HL-60 (cell line): ENCODE data around the gene MLST8.

Experiments used
- CTCF ChIP-seq: IDR thresholded peaks from one replicate; pipeline ENCODE4 v1.5.1; 2011; ENCODE audit warnings: low read length, control low read depth, inconsistent platforms; ENCODE audit not compliant: insufficient read depth
- GABPA ChIP-seq: IDR thresholded peaks from 2 replicates; pipeline ENCODE4 v1.6.1; 2012; ENCODE audit warnings: low read depth
- POLR2AphosphoS5 ChIP-seq: IDR thresholded peaks from 2 replicates; pipeline ENCODE4 v1.6.1; 2012; ENCODE audit warnings: low read depth
- REST ChIP-seq: IDR thresholded peaks from 2 replicates; pipeline ENCODE4 v1.6.1; 2012; ENCODE audit warnings: low read depth; ENCODE audit not compliant: insufficient replicate concordance
- SPI1 ChIP-seq: IDR thresholded peaks from 2 replicates; pipeline ENCODE4 v1.6.1; 2012; ENCODE audit warnings: low read depth, mild to moderate bottlenecking, borderline replicate concordance

- TF ChIP-seq CTCF (no peak), POLR2AphosphoS5 (no peak), GABPA (no peak), REST (no peak), SPI1 (no peak)
Measured at GRCh38 chr16:2210009-2210332, 4.7 kb downstream of the MLST8 start.
